ENCODE data around the gene TNRC6C.
"Not testable (repeated sequence)": the region's sequence is repeated elsewhere in the genome, so short reads cannot be mapped to it uniquely, and the experiment has no call there.

DNA sequence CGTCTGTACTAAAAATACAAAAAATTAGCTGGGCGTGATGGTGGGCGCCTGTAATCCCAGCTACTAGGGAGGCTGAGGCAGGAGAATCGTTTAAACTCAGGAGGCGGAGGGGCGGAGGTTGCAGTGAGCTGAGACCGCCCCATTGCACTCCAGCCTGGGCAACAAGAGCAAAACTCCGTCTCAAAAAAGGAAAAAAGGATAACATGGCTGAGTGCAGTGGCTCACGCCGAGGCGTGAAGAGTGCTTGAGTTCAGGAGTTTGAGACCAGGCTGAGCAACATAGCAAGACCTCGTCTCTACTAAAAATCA is 181.3 kb downstream of the TNRC6C start:
- TF ChIP-seq, protein P1, sequence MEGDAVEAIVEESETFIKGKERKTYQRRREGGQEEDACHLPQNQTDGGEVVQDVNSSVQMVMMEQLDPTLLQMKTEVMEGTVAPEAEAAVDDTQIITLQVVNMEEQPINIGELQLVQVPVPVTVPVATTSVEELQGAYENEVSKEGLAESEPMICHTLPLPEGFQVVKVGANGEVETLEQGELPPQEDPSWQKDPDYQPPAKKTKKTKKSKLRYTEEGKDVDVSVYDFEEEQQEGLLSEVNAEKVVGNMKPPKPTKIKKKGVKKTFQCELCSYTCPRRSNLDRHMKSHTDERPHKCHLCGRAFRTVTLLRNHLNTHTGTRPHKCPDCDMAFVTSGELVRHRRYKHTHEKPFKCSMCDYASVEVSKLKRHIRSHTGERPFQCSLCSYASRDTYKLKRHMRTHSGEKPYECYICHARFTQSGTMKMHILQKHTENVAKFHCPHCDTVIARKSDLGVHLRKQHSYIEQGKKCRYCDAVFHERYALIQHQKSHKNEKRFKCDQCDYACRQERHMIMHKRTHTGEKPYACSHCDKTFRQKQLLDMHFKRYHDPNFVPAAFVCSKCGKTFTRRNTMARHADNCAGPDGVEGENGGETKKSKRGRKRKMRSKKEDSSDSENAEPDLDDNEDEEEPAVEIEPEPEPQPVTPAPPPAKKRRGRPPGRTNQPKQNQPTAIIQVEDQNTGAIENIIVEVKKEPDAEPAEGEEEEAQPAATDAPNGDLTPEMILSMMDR (IDR thresholded peaks at IDR 0.05; ENCODE audit: low read depth, low read length) = not testable (repeated sequence)
- not testable (repeated sequence) for TF ChIP-seq POLR2A (IDR thresholded peaks at IDR 0.05; ENCODE audit: extremely low read depth, insufficient read length)

Data from NB4 (cell line).